Kidney (tissue), 22 donors: ENCODE data around the gene ZC3H8. TPM values are rescaled to one million over a fixed set of nuclear protein-coding genes. Genes with fewer than 3 reads are reported as not detected.
A peak's percentile ranks its signal among the peaks of the same experiment; 100 is the strongest.

ENCODE experiments used
- DNase-seq, 5 donors: peaks; one replicate each; pipeline ENCODE4 v3.0.0-alpha.2; 2013 to 2020
- FAIRE-seq: peaks from 2 replicates; lab custom pipeline; 2012; peaks lifted over from hg19 to GRCh38; lab: Jason Lieb, UNC
- H3K27ac ChIP-seq, 2 donors: one replicate each; pipeline ENCODE4 v1.7.0; 2013; ENCODE audit warnings: low read depth in 2 of 2, low read length in 2 of 2, inconsistent platforms in 1 of 2
- H3K27me3 ChIP-seq: one replicate; pipeline ENCODE4 v1.7.1; 2013; ENCODE audit warnings: low read length, inconsistent platforms; ENCODE audit not compliant: control insufficient read depth, insufficient read depth
- H3K36me3 ChIP-seq, 3 donors: one replicate each; pipeline versions ENCODE4 v1.7.0 to v1.7.1; 2013; ENCODE audit warnings: low read length in 3 of 3, control low read depth in 1 of 3, inconsistent platforms in 1 of 3; ENCODE audit not compliant: insufficient read depth in 3 of 3, control insufficient read depth in 2 of 3
- H3K4me1 ChIP-seq, 3 donors: one replicate each; pipeline versions ENCODE4 v1.7.0 to v1.7.1; 2013; ENCODE audit warnings: low read length in 3 of 3, inconsistent platforms in 1 of 3, low read depth in 1 of 3; ENCODE audit not compliant: control insufficient read depth in 2 of 3, insufficient read depth in 2 of 3
- H3K4me3 ChIP-seq, 3 donors: one replicate each; pipeline versions ENCODE4 v1.7.0 to v1.8.1; 2013; ENCODE audit warnings: low read length in 3 of 3, control low read depth in 1 of 3, inconsistent platforms in 1 of 3
- H3K9ac ChIP-seq, 3 donors: one replicate each; pipeline versions ENCODE4 v1.7.0 to v1.7.1; 2013; ENCODE audit warnings: low read length in 3 of 3, control low read depth in 1 of 3, inconsistent platforms in 1 of 3
- H3K9me3 ChIP-seq, 3 donors: one replicate each; pipeline versions ENCODE4 v1.7.0 to v1.7.1; 2013; ENCODE audit warnings: low read length in 3 of 3, control low read depth in 1 of 3, inconsistent platforms in 1 of 3; ENCODE audit not compliant: control insufficient read depth in 2 of 3, insufficient read depth in 1 of 3
- intact Hi-C: fragments of 100-400 bp; cut with DNase I; formaldehyde crosslinking; loops from one replicate; pipeline ENCODE4 v1.11.1; 2022
- long read RNA-seq, 10 donors: library from polyadenylated mRNA in 1 of 10; unstranded in 1 of 10; transcript quantifications; one replicate each; pipeline ENCODE4 v2.0.0 and lab custom pipeline, GENCODE V29; 2021 to 2026
- polyA plus RNA-seq: library from polyadenylated mRNA; stranded (reverse); fragments of 350-450 nt; fragmentation: Illumina TruSeq; extraction: RNeasy Lipid Tissue Mini Kit (QIAGEN cat#74804); gene quantifications from one replicate; pipeline ENCODE4 v1.2.3, GENCODE V29; 2014; ENCODE audit warnings: low read depth, low replicate concordance; ENCODE audit not compliant: insufficient read depth
- total RNA-seq: library from RNA; stranded (reverse); fragmentation: NEBNext Ultra II Directional; extraction: Animal tissue kit (Norgen Biotek cat#: 25700); gene quantifications from one replicate; pipeline ENCODE4 v1.2.1, GENCODE V29; 2021
- TF ChIP-seq, protein P1 (sequence below): IDR thresholded peaks from 3 replicates; pipeline ENCODE4 v1.5.1; 2012; ENCODE audit warnings: mild to moderate bottlenecking, moderate library complexity, borderline replicate concordance; ENCODE audit not compliant: insufficient read depth; ENCODE audit errors: extremely low read depth
- donor health status: control.
- donor health status: control.
- donor health status: control.
- donor health status: control.
- donor health status: control.
- donor health status: DM: yes; HTN: yes; CAD: no.
- donor health status: Normal renal cell carcinoma (clear cell type).

Gene ZC3H8
- total RNA-seq, result 6.8 TPM
- polyA plus RNA-seq, result 8.3 TPM
- long read RNA-seq, donor 1, partial matches to known transcripts, result 0 of 1 reads
- long read RNA-seq, donor 1, other reads (novel, unspliced or antisense), result 0 of 1 reads
- long read RNA-seq, donor 2, partial matches to known transcripts, result 5 of 8 reads
- long read RNA-seq, donor 2, other reads (novel, unspliced or antisense), result 0 of 8 reads
- long read RNA-seq, donor 3, full-length matches to known transcripts, result 3 of 3 reads
- long read RNA-seq, donor 3, partial matches to known transcripts, result 0 of 3 reads
- long read RNA-seq, donor 3, other reads (novel, unspliced or antisense), result 0 of 3 reads
- long read RNA-seq, donor 4, full-length matches to known transcripts, result 4 of 4 reads
- long read RNA-seq, donor 4, partial matches to known transcripts, result 0 of 4 reads
- long read RNA-seq, donor 4, other reads (novel, unspliced or antisense), result 0 of 4 reads
- long read RNA-seq, donor 5, result 0 reads
- long read RNA-seq, donor 6, partial matches to known transcripts, result 106 of 115 reads
- long read RNA-seq, donor 6, other reads (novel, unspliced or antisense), result 6 of 115 reads
- long read RNA-seq, donor 7, partial matches to known transcripts, result 3 of 8 reads
- long read RNA-seq, donor 7, other reads (novel, unspliced or antisense), result 1 of 8 reads
- long read RNA-seq, donor 8, full-length matches to known transcripts, result 3 of 3 reads
- long read RNA-seq, donor 8, partial matches to known transcripts, result 0 of 3 reads
- long read RNA-seq, donor 8, other reads (novel, unspliced or antisense), result 0 of 3 reads
- long read RNA-seq, donor 9, result 0 reads
- long read RNA-seq, donor 10, full-length matches to known transcripts, result 6 of 6 reads
- long read RNA-seq, donor 10, partial matches to known transcripts, result 0 of 6 reads
- long read RNA-seq, donor 10, other reads (novel, unspliced or antisense), result 0 of 6 reads

DNA sequence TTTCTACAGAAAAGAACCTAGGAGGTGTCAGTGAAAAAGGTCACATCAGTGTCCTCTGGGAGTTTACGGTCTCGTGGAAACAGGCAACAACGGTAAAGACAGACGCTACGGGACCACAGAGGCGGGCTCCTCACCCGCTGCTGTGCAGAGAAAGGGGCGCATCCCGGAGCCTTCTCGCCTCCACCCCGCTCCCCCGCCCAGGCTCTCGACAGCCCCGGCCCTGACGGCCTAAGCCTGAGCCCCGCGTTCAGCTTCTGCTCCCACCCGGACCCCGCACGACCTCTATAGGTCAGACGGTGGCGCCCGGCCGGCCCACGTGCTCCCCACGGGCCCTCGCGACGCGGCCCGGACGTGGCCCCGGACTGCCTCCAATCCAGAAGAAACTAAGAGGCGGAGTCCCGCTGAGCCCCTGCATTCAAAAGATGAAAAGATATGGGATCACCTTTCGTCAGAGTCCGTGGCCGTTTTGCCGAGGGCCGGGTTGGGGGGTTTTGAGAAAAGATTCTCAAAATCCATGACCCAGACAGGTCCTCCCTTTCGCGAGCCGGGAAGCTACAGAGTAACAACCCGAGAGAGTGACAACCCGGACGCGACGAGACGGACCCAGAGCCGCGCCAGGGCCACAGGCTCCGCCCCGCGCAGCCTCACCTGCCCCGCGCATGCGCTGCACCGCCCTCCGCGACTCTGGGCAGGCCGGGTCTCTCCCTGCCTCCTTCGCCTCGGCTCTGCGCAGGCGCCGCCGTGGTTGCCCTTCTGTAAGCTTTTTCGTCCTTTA is at the start of gene ZC3H8:
ZC3H8 (minus strand) TSS at position 577 of the 775 bp plus-strand sequence; CDS start at position 516, 61 bp downstream.
- no peak for FAIRE-seq
- Histone ChIP-seq H3K27me3 (no peaks in the 10 kb centered on the region), H3K36me3 (no peaks in the 10 kb centered on the region), H3K9me3 (no peaks in the 10 kb centered on the region), H3K27ac (peak within 1 kb of the TSS; percentile 77 to 89), H3K9ac (peak within 1 kb of the TSS; percentile 51 to 80 (median 78)), H3K4me1 (peaks cover 2 to 9% (median 4%) of the 10 kb centered on the region in 3 donors), H3K4me3 (peak within 1 kb of the TSS; percentile 76 to 89 (median 88))
- DNase-seq, result peak; percentile 93 to 97 (median 96)
- TF ChIP-seq, protein P1, sequence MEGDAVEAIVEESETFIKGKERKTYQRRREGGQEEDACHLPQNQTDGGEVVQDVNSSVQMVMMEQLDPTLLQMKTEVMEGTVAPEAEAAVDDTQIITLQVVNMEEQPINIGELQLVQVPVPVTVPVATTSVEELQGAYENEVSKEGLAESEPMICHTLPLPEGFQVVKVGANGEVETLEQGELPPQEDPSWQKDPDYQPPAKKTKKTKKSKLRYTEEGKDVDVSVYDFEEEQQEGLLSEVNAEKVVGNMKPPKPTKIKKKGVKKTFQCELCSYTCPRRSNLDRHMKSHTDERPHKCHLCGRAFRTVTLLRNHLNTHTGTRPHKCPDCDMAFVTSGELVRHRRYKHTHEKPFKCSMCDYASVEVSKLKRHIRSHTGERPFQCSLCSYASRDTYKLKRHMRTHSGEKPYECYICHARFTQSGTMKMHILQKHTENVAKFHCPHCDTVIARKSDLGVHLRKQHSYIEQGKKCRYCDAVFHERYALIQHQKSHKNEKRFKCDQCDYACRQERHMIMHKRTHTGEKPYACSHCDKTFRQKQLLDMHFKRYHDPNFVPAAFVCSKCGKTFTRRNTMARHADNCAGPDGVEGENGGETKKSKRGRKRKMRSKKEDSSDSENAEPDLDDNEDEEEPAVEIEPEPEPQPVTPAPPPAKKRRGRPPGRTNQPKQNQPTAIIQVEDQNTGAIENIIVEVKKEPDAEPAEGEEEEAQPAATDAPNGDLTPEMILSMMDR, result no peak
- intact Hi-C loops, result no loop called here

DNA sequence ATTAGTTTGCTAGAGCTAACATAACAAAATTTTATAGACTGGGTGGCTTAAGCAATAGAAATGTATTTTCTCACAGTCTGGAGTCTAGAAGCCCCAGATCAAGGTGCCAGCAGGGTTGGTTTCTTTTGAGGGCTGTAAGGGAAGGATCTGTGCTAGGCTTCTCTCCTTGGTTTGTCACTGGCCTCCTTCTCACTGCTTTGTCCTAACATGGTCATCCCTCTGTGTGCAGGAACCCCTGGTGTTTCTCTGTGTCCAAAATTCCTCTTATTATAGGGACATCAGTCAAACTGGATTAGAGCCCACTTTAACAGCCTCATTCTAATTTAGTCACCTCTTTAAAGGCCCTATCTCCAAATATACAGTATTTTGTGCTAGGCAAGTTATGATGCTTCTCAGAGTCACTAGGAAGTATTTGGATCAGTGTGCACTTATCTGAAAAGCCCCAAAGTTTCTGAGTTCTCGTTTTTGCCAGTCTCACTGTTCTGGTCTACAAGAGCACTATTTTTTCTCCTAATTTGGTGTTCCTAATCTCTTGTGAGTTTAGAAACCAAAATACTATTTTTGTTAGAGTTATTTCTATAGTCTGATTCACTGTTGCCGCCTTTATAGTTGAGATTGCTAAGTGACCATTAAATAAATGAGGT is 49.6 kb upstream of the ZC3H8 start:
- Histone ChIP-seq H3K9ac (no peak overlapping the region), H3K4me3 (no peak overlapping the region), H3K27ac (no peak overlapping the region), H3K4me1 (no peaks in the 10 kb centered on the region), H3K36me3 (peaks cover 0 to 8% (median 2%) of the 10 kb centered on the region in 3 donors), H3K27me3 (no peaks in the 10 kb centered on the region), H3K9me3 (no peaks in the 10 kb centered on the region)
- intact Hi-C loops, result no loop called here
- FAIRE-seq (no peak), DNase-seq (no peak)
- TF ChIP-seq, protein P1, result no peak

DNA sequence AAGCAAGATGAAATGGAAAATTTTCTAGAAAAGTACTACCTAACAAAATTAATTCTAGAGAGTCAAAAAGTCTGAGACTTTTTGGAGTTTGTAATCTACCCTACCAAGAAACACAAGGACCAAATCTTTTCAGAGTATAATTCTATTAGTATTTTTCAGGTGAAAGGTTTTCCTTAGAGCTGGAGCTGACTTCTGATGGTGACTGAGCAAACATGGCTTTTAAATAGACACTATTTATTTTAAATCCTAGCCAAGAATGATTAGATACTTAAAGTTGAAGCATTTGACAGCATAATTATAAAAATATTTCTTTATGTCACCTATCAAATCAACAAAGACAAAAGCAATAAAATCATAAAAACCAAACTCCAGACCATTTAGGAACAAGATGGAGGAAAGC is 47.1 kb upstream of the ZC3H8 start:
- Histone ChIP-seq H3K27me3 (no peaks in the 10 kb centered on the region), H3K4me1 (no peaks in the 10 kb centered on the region), H3K36me3 (peaks cover 0 to 8% (median 2%) of the 10 kb centered on the region in 3 donors), H3K9ac (no peak overlapping the region), H3K27ac (no peak overlapping the region), H3K9me3 (no peaks in the 10 kb centered on the region), H3K4me3 (no peak overlapping the region)
- intact Hi-C loops, result no loop called here
- no peak for DNase-seq
- TF ChIP-seq, protein P1, result no peak
- no peak for FAIRE-seq
